Measurements from ENCODE around the gene CCDC70.

CCDC70 gene

GRCh38 chr13:51912091-51912490 lies 50.3 kb downstream of the CCDC70 start:
- DNase-seq, result no peak

- no peak for DNase-seq
These were observed 50.9 kb downstream of the CCDC70 start for GRCh38 chr13:51912511-51913225.

- DNase-seq, result no peak
These were observed 51.8 kb downstream of the CCDC70 start for GRCh38 chr13:51913421-51914136.

- no peak for DNase-seq
These were observed 52.3 kb downstream of the CCDC70 start for GRCh38 chr13:51914137-51914493.

All from activated CD4-positive, alpha-beta T cell treated with anti-CD3 and anti-CD28 coated beads for 4 hours (primary cell).